Testis (tissue), 2 donors: Measurements from ENCODE around the gene LBH.

ENCODE experiments used
- POLR2A ChIP-seq: fragments of 450-650 bp; IDR thresholded peaks from one replicate; pipeline ENCODE4 v1.6.1; 2017; ENCODE audit warnings: antibody characterized with exemption, mild to moderate bottlenecking, moderate library complexity
- TF ChIP-seq, protein P1 (sequence below), 3 experiments: fragments of 450-650 bp in 2 of 3; fragments of 200-600 bp in 1 of 3; sonication (generic) in 1 of 3; IDR thresholded peaks; one replicate each; pipeline ENCODE4 v1.5.1; 2016 to 2019; ENCODE audit warnings: antibody characterized with exemption in 3 of 3, mild to moderate bottlenecking in 2 of 3, moderate library complexity in 1 of 3

DNA sequence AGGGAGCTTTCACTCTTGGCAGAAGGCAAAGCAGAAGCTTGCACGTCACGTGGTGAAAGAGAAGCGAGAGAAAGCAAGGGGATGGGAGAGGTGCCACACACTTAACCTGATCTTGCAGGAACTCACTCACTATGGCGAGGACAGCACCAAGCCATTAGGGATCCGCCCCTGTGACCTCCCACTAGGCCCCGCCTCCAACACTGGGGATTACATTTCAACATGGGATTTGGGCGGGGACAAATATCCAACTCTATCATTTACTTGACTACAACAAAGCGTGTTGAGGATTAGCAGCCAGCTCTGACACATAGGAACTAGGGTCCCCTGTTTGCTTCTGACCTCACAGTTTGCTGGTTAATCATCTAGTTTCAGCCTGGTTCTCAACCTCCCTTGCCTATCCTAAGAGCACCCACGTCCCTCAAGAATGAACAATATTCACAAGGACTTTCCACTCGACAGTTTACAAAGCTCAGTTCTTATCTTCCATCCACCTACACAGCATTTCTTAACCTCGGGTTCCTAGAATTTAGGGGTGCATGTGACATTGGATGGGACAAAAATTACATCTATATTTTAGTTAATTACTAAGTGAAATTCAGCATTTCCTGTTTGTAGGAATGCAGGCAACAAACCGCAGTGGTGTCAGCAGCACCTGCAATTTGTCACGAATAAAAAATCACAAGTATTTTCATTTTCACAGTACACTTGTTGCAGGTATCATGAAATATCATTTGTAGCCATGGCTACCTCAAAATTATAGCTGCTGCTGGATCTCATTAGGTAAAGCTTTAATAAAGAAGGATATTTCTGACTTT, 36.0 kb downstream of the LBH start:
- TF ChIP-seq, protein P1, sequence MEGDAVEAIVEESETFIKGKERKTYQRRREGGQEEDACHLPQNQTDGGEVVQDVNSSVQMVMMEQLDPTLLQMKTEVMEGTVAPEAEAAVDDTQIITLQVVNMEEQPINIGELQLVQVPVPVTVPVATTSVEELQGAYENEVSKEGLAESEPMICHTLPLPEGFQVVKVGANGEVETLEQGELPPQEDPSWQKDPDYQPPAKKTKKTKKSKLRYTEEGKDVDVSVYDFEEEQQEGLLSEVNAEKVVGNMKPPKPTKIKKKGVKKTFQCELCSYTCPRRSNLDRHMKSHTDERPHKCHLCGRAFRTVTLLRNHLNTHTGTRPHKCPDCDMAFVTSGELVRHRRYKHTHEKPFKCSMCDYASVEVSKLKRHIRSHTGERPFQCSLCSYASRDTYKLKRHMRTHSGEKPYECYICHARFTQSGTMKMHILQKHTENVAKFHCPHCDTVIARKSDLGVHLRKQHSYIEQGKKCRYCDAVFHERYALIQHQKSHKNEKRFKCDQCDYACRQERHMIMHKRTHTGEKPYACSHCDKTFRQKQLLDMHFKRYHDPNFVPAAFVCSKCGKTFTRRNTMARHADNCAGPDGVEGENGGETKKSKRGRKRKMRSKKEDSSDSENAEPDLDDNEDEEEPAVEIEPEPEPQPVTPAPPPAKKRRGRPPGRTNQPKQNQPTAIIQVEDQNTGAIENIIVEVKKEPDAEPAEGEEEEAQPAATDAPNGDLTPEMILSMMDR (IDR thresholded peaks at IDR 0.05): no peak
- TF ChIP-seq POLR2A: no peak
